Neuronal stem cell (in vitro differentiated cells): ENCODE measurements around the gene TMEM101. TPM values are rescaled to one million over a fixed set of nuclear protein-coding genes. Genes with fewer than 3 reads are reported as not detected.
"Not testable (repeated sequence)": the region's sequence is repeated elsewhere in the genome, so short reads cannot be mapped to it uniquely, and the experiment has no call there.

Experiments used
- DNase-seq: peaks from one replicate; pipeline ENCODE4 v3.0.0-alpha.2; 2013; ENCODE audit warnings: low spot score
- H2AFZ ChIP-seq: one replicate; pipeline ENCODE4 v1.6.1; 2013; ENCODE audit warnings: mild to moderate bottlenecking, low read length, inconsistent platforms
- H2AK5ac ChIP-seq: 2 replicates; pipeline ENCODE4 v1.6.1; 2013; ENCODE audit warnings: low read depth, mild to moderate bottlenecking, inconsistent platforms, low read length, moderate library complexity, mixed read lengths
- H2BK120ac ChIP-seq: 2 replicates; pipeline ENCODE4 v1.6.1; 2013; ENCODE audit warnings: low read depth, mild to moderate bottlenecking, inconsistent platforms, low read length, moderate library complexity, mixed read lengths
- H2BK12ac ChIP-seq: one replicate; pipeline ENCODE4 v1.6.1; 2013; ENCODE audit warnings: low read length, inconsistent platforms
- H2BK15ac ChIP-seq: 2 replicates; pipeline ENCODE4 v1.6.1; 2013; ENCODE audit warnings: mild to moderate bottlenecking, low read length, inconsistent platforms, mixed read lengths
- H2BK5ac ChIP-seq: one replicate; pipeline ENCODE4 v1.6.1; 2013; ENCODE audit warnings: inconsistent platforms, mild to moderate bottlenecking, low read length, moderate library complexity
- H3K14ac ChIP-seq: one replicate; pipeline ENCODE4 v1.6.1; 2013; ENCODE audit warnings: low read length, inconsistent platforms
- H3K18ac ChIP-seq: 2 replicates; pipeline ENCODE4 v1.6.1; 2013; ENCODE audit warnings: low read length, inconsistent platforms
- H3K23ac ChIP-seq: 2 replicates; pipeline ENCODE4 v1.6.1; 2013; ENCODE audit warnings: low read depth, mild to moderate bottlenecking, mixed read lengths, low read length, inconsistent platforms; ENCODE audit not compliant: poor library complexity
- H3K27ac ChIP-seq: replicated peaks from 3 replicates; pipeline ENCODE4 v1.5.1; 2013; ENCODE audit warnings: low read length, inconsistent platforms
- H3K27me3 ChIP-seq, 3 experiments: 2 replicates each; pipeline ENCODE4 v1.6.1; 2013; ENCODE audit warnings: low read length in 3 of 3, mild to moderate bottlenecking in 2 of 3, inconsistent platforms in 1 of 3, low read depth in 1 of 3, mixed read lengths in 1 of 3, moderate library complexity in 1 of 3; ENCODE audit not compliant: control insufficient read depth in 3 of 3, insufficient read depth in 3 of 3
- H3K36me3 ChIP-seq, 2 donors: replicated peaks in 1 of 2; 2 replicates each; pipeline ENCODE4 v1.6.1; 2013; ENCODE audit warnings: low read length in 2 of 2; ENCODE audit not compliant: control insufficient read depth in 2 of 2, insufficient read depth in 2 of 2
- H3K4ac ChIP-seq: 2 replicates; pipeline ENCODE4 v1.6.1; 2013; ENCODE audit warnings: inconsistent platforms, mild to moderate bottlenecking, low read length, moderate library complexity
- H3K4me1 ChIP-seq, 2 donors: 1 replicate in 1 of 2; 2 replicates in 1 of 2; pipeline ENCODE4 v1.6.1; 2013; ENCODE audit warnings: low read length in 2 of 2, low read depth in 1 of 2; ENCODE audit not compliant: control insufficient read depth in 2 of 2, insufficient read depth in 1 of 2
- H3K4me2 ChIP-seq: one replicate; pipeline ENCODE4 v1.6.1; 2013; ENCODE audit warnings: mild to moderate bottlenecking, low read length, inconsistent platforms; ENCODE audit not compliant: insufficient read depth, poor library complexity, severe bottlenecking
- H3K4me3 ChIP-seq, 2 donors: 2 replicates each; pipeline ENCODE4 v1.5.1; 2013; ENCODE audit warnings: low read length in 2 of 2, mild to moderate bottlenecking in 2 of 2, inconsistent platforms in 1 of 2, moderate library complexity in 1 of 2
- H3K79me1 ChIP-seq: one replicate; pipeline ENCODE4 v1.6.1; 2013; ENCODE audit warnings: low read depth, mild to moderate bottlenecking, inconsistent platforms, low read length, moderate library complexity
- H3K9ac ChIP-seq: one replicate; pipeline ENCODE4 v1.6.1; 2013; ENCODE audit warnings: mild to moderate bottlenecking, low read depth, low read length, inconsistent platforms; ENCODE audit not compliant: poor library complexity
- H3K9me3 ChIP-seq, 2 donors: replicated peaks in 1 of 2; 2 replicates each; pipeline versions ENCODE3 to v1.6.1; 2013; ENCODE audit warnings: low read length in 2 of 2, mild to moderate bottlenecking in 2 of 2, inconsistent platforms in 1 of 2, low read depth in 1 of 2, mixed read lengths in 1 of 2, moderate library complexity in 1 of 2; ENCODE audit not compliant: control insufficient read depth in 2 of 2, insufficient read depth in 1 of 2
- H4K8ac ChIP-seq: one replicate; pipeline ENCODE4 v1.6.1; 2013; ENCODE audit warnings: low read depth, mild to moderate bottlenecking, inconsistent platforms, low read length, moderate library complexity
- H4K91ac ChIP-seq: one replicate; pipeline ENCODE4 v1.6.1; 2013; ENCODE audit warnings: low read length, low read depth, mild to moderate bottlenecking, inconsistent platforms; ENCODE audit not compliant: poor library complexity
- WGBS, 2 donors: extraction: QIAGEN DNeasy Blood & Tissue Kit; methylation state at CpG; one replicate each; pipeline ENCODE4 v1.1.7; 2013; ENCODE audit warnings: missing lambda C conversion rate in 2 of 2, mixed read lengths in 1 of 2; ENCODE audit not compliant: insufficient read length in 2 of 2, insufficient replicate concordance in 1 of 2; ENCODE audit errors: extremely low coverage in 2 of 2; 5-methylcytosine and 5-hydroxymethylcytosine counted together
- small RNA-seq: library from polyadenylated mRNA; stranded (forward); fragments of <200 nt; extraction: miRNeasy Mini kit (QIAGEN cat#:217004); gene quantifications from one replicate; pipeline ENCODE3, GENCODE V24; 2013; ENCODE audit not compliant: insufficient read depth

TMEM101 gene

DNA sequence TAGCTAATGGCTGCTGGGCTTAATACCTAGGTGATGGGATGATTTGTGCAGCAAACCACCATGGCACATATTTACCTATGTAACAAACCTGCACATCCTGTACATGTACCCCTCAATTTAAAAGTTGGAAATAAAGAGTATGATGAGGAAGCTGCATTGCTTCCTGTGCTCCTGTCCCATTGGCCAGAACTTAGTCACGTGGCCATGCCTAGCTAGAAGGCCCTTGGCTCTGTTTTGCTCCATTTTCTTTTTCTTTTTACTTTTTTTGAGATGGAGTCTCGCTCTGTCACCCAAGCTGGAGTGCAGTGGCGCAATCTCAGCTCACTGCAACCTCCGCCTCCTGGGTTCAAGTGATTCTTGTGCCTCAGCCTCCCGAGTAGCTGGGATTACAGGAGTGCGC, 53.5 kb downstream of the TMEM101 start:
- not testable (repeated sequence) for H3K4me3 ChIP-seq, H4K8ac ChIP-seq, H2AK5ac ChIP-seq, H3K36me3 ChIP-seq, H3K27ac ChIP-seq, DNase-seq, H3K9me3 ChIP-seq, H3K23ac ChIP-seq, H2BK120ac ChIP-seq, H3K4ac ChIP-seq, H3K14ac ChIP-seq, H2BK15ac ChIP-seq, H3K4me1 ChIP-seq, H3K4me2 ChIP-seq, H4K91ac ChIP-seq, H3K79me1 ChIP-seq, H2BK12ac ChIP-seq, H3K9ac ChIP-seq, H3K18ac ChIP-seq, H2BK5ac ChIP-seq, H2AFZ ChIP-seq
- peaks cover 0 to 29% (median 0%) of the 10 kb centered on the region in 3 experiments for H3K27me3 ChIP-seq
- no CpG with 5 or more reads among the region's 6 CpGs for WGBS, 2 donors

Small RNA genes lying within 50 kb of the gene (small RNA-seq; reads per million reads assigned to genes)
- not detected for gene RF00012
